NCI-H187 treated with DMSO at 0.1 percent for 48 hours (cell line): ENCODE results near the gene PKD2.
"Not testable (repeated sequence)": the region's sequence is repeated elsewhere in the genome, so short reads cannot be mapped to it uniquely, and the experiment has no call there.

Experiments used
- DNase-seq: peaks from one replicate; lab custom pipeline; 2025; lab: John Stamatoyannopoulos, UW

Gene PKD2

DNA sequence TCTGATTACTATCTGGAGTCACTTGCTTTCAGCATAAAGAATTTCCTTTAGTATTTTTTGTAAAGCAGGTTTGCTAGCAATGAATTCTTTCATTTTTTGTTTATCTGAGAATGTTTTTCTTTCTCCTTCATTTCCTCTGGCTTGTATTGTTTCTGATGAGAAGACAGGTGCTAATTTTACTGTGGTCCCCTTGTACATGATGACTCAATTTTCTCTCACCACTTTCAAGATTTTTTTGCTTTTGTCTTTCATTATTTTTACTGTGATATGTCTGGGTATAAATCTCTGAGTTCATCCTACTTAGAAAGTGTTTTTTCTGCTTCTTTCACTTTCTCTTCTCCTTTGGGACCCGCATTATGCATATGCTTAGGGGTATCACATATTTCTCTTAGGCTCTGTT, 62.6 kb downstream of the PKD2 start:
- no peak for DNase-seq

DNA sequence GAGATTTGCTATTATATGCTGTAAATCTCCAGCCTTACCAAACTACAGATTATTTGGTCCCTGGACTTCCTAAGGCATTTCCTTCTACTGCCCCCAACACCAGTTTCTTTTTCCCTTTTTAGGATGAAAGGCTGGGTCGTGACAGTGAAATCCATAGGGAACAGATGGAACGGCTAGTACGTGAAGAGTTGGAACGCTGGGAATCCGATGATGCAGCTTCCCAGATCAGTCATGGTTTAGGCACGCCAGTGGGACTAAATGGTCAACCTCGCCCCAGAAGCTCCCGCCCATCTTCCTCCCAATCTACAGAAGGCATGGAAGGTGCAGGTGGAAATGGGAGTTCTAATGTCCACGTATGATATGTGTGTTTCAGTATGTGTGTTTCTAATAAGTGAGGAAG, 67.9 kb downstream of the PKD2 start:
- no peak for DNase-seq

DNA sequence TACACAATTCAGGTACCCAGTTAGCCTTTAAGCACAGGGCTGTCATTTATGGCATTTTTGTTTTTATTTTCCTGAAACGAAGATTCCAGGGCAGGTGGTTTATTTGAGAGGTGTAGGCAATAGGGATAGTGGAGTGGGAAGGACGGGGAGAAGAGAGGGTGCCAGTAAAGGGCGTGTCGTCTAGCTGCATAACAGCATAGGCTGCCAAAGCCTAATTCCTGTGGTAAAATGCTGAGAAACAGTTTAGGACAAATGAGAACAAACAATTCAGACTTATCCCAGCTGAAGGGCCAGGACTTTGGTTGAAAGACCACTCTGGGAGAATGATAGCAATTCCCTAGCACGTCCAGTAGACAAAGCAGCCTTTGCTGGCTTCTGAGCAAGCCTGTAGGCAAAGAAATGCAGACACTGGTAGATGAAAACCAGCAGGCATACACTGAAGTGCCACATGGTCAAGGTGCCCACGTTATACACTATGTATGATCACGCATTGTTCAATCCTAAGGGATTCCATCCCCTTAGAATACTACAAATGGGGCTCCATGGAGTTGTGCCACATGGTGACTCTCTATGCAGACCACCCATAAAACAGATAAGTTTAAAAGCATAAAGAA, 70.6 kb downstream of the PKD2 start:
- DNase-seq, result no peak

DNA sequence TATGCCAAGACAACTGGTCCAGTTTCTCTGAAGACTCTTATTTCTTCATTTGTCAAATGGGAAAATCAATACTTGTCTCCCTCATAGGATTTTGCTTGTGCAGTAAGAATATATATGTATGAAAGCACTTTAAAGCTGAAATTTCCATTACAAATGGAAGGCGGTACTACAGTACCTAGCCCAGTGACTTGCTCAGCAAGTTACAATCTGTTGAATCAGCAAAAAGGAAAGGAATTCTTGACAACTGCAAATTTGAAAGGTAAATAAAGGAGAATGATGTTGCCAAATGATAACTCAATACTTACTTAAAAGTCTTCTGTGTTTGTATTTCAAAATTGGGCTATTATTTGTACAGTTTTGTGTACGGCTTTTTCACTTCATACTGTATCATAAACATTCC, 71.1 kb downstream of the PKD2 start:
- no peak for DNase-seq

DNA sequence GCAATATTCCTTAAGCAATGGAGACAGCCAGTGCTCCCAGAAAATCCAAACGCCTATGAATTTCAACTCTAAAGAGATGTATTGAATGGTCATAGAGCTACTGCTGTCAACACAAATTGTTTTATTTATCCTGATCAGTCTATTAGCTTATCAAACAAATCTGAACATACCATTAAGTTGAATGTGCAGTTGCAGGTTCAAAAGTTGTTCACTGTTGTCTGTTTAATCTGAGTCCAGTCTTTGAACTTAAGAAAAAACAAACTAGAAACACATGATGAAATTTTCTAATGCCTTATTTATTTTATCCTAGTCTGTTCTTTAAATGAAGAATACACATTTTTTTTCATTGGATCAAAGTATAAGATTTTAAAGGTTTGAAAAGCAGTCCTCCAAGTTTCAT, 73.2 kb downstream of the PKD2 start:
- no peak for DNase-seq

DNA sequence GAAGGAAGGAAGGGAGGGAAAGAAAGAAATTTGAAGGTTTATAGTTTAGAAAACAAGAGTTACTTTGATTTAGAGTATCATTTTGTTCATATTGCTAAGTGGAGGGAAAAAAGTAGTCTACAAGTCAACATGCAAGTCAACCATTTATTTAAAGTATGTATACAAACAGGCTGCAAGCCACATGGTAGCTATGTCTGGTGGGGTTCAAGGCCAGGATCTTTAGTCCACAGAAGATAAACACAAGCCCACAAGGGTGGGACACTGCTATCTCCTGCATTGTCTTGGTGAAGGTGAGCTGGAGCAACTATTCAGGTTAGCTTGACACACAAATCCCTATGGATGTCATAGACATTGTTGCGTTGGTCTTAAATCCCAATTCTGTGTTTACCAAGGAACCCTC, 79.6 kb downstream of the PKD2 start:
- DNase-seq, result no peak

DNA sequence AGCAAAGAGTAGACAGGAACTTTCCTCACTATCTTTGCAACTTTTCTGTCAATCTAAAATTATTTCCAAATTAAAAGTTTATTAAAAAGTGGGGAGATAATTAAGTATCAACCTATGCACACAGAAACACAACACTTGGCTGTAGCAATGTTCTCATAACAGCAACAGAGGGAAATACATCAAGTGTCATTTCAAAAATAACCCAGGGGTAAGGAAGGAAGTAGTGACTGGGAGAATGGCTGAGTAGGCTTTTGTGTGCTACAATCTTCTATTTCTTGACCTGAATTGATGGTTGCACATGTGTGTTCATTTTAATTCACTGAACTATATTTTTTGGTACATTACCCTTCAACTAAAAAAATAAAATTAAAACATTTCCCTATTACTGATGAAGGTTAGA, 83.5 kb downstream of the PKD2 start:
- DNase-seq, result no peak

DNA sequence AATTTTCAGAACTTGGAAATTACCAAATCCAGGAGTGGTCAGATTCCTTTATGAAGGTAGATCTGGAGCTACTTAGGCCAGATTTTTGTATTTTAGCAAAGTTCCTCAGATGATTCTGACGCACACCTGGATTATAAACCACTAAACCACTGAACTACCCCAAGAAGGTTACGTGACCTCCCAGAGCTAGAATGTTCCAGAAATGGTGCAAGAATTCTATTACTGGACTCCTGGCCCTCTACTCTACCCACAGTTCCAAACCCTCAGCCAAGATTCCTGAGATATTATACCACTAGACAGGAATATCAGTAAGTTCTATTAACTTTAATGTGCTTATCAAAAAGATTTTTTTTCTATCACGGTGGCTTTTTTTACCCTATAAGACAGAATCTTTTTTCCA, 83.9 kb downstream of the PKD2 start:
- DNase-seq, result no peak

DNA sequence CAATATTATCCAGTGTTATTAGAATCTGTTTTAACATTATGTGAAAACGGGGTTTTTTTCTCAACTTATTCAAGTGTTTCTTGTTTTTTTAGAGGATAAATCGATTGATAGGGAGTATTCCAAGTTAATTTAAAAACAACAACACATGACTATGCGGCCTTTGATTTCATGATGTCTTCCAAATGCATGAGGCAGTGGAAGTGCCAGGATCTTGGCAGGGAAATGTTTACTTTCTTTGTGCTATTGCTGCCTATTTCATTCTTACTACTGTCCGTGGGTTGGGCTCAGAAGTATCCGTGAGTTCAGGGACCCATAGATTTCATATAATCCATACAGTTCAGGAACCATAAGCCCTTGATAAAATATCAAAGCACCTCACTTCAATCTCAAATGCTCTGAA, 86.4 kb downstream of the PKD2 start:
- DNase-seq, result no peak

DNA sequence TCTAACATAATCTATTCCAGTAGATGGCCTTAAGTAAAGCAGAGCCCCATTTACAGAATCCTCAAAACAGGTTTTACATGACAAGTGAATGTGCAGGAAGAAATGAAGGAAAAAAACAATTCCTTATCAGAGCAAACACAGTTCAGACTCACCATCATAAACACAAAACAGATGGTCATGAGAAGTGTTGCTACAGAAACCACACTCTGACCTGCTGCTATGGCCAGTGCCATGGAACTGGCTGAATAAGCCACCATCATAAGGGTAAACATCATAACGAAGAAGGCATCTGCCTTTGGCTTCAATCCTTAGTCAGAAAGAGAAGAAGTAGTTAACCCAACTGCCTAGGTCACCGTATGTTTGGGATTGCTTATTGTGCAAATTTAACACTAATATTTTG, 89.9 kb downstream of the PKD2 start:
- no peak for DNase-seq

DNA sequence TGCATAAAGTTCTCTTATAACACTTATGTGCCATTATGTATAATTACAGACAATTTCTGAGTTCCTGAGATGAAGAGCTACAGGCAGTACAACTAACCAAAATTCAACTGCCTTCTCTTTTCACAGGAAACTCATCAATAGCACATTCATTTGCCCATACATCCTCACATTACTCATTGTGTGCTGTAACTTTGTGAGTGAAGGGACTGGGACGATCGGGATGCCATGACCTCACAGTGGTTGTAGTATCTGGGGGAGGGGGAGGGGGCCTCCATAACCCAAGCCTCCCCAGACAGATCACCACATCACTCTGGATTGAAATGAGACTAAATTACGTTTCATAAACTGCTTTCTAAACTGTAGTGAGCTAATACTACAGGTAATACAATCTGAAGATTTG, 90.3 kb downstream of the PKD2 start:
- no peak for DNase-seq

DNA sequence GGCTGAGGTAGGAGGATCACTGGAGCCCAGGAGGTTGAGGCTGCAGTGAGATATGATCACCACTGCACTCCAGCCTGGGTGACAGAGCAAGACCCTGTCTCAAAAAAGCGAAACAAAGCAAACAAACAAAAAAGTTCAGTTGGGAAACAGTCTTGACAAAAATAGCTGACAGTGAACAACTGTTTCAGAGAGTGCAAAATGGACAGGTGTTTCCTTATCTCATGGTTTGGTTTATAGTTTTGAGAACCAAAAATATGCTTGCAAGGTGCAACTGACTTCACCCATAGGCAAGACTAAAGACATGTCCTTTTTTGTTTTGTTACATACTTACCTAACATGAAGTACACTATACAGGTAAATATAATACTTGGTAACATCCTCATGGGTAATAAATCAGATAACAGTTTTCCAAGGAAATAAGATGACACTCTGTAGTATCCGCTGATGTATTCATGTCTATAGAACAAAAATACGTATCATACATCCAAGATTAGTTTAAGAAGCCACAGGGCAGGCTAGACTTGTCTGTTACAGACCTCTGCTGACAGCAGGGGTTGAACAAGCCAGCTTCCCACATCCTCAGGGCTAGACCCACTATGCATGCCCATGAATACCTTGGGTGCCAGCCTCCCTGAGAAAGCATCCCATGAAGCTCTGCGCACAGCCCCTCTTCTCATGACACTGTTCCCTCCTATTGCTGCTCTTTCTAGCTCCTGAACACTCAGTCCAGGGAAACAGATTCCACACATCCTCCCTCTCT, 91.7 kb downstream of the PKD2 start:
- DNase-seq, result no peak

DNA sequence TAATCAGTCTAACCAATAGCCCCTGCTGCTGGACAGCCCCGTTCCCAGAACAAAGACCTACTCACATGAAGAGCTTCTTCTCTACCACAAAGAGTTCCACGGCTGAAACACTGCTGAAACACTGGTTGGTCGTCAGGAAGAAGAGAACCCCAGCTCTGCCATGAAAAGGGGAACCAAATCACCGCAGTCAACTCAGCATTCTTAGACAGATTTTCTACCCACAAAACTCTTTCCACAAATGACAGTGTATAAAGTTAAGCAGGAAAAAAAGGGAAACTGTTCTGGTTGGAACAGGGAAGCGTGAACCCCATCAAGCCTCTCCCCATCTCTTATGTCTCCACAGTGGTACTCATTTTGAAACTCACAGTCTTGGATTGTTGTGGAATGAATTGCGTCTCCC, 93.7 kb downstream of the PKD2 start:
- no peak for DNase-seq

DNA sequence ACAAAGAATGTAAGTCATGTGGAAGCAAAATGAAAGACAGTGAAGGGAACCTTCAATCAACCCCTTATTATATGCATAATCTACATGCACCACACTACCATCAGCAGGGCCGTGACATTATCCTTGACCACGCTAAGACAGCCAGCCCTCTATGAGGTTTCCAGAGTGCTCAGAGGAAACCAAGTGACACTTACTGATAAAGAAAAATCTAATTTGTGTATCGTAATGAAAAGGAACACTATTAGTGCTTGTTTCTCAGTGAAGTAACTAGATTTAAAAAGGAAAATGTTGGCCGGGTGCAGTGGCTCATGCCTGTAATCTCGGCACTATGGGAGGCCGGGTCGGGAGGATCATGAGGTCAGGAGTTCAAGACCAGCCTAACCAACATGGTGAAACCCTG, 94.6 kb downstream of the PKD2 start:
- no peak for DNase-seq

DNA sequence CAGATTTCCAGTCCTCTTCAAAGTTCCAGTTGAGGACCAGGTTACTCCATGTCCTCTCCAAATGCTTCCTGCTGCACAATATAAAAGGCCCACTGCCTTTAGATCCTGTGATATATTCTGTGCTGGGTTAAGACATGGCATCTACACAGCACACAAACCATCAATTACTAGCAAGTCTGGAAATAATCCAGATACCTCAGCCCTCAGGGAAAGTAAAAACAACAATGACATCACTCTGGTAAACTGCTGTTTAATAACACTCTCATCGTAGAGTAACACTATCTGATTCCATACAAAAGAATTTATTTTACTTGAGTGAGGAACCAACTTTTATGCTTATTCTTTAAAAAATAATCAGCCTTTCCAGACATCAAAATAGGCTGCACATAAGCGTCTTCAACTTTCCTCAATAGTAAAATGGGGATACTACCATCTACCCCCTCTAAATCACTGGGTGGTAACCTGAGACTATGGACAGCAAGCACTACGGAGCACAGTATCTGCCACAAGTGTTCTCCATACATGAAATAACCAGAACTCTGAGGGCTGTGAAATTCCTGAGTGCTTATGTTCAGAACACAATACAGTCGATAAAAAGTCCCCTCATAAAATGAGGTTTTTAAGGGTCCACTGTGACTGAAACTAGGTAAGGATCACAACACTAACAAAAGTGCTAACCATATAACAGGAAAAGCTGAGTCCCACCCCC, 97.6 kb downstream of the PKD2 start:
- DNase-seq, result no peak

DNA sequence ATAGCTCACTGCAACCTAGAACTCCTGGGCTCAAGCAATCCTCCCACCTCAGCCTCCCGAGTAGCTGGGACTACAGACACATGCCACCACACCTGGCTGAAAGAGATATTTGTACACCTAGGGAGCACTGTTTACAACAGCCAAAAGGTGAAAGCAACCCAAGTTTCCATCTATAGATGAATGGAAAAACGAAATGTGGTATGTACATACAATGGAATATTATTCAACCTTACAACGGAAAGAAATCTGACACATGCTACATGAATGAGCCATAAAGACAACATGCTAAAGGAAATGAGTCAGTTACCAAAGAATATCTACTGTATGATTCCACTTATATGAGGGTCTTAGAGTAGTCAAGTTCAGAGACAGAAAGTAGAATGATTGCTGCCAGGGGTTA, 98.8 kb downstream of the PKD2 start:
- DNase-seq, result no peak

DNA sequence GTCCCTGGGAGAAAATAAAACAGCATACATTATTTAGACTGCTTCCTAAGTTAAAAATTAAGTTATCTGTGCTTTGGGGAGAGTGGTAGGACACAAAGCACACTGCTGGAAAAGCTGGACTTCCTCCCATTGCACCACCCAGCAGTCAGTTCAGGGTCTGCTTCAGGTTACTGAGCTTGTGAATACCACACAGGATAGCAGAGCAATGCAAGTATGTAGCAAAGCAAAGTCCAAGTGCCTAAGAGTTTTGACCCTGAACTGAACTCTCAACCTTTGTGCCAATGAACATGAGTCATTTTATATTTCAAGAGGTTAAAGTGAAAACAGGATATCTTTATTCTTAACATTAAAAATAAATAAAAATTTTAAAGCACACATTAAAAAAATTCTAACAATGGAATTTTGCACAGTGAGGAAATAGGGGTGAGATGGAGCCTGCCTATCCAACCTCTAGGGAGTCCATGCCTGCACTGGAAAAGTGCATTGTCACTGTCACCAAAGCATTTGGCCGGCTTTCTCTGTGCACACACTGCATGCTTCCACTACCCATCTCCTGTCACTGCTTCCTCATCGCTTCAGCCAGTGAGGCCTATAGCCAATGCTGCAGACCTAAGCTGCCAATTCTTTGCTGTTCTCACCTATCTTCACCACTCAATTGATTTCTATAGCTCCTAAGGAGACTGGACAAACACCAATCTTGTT, 100.1 kb downstream of the PKD2 start:
- no peak for DNase-seq

DNA sequence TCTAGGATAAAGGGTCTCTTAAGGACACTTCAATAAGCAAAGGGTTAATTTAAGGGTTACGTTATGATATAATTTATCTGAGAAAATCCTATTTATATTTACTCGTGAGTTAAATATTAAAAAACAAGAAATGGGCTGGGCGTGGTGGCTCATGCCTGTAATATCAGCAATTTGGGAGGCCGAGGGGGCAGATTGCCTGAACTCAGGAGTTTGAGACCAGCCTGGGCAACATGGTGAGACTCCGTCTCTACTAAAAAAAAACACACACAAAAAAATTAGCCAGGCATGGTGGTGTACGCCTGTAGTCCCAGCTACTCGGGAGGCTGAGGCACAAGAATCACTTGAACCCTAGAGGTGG, 100.7 kb downstream of the PKD2 start:
- not testable (repeated sequence) for DNase-seq

DNA sequence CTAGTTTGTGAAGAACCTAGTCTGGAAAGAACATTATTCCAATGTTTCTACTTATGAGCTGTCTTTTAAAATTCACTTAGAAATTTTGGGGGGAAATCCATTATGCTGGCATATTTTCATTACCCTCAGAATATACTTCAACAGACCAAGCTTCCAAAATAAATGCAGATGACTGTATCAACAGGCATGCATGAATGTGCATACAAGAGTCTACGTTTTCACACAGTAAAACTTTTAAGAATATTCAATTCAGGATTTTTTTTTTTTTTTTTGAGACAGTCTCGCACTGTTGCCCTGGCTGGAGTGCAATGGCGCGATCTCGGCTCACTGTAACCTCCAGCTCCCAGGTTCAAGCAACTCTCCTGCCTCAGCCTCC, 101.3 kb downstream of the PKD2 start:
- DNase-seq, result no peak

DNA sequence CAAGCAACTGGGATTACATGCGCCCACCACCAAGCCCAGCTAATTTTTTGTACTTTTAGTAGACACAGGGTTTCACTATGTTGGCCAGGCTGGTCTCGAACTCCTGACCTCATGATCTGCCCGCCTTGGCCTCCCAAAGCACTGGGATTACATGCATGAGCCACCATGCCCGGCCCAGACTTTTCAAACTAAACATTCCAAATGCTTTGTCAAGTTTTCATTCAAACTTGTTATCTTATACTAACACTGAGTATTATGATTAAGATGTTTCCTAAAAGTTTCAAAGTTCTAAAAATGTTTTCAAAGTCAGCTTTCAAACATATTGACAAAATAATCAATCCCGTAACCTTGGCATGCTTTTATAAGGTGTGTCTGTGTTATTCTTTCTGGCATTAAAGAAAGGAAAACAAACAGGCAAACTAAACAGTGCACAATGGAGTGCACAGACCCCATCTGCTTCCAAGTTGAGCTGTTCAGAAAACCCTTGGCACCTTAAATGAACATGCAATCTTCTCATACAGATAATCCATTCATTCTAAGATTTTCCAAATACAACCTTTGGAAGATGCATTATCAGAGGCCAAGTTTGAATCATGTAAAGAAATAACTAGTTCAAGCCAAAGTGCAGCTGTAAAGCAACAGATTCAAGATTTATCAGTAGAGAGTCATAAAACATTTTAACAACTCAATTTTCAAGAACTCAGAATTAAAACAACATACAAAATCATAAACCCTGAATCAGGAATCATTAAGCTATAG, 101.9 kb downstream of the PKD2 start:
- no peak for DNase-seq

DNA sequence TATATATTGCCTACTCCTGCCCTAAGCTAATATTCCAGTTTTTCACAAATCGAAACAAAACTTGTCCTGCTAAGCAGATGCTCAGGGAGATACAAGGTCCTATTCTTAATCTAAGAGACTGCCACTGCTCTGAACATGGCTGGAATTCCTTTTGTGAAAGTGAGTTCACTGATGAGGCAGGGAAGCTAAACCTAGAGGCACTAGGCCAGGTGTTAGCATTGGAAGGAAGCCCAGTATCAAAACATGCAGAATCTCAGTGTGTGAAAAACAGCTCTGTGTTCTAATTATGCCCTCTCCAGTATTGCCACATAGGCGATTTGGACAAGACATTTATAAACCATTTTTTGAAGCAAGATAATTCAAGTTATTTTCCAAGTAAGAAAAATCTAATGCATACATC, 103.4 kb downstream of the PKD2 start:
- DNase-seq, result no peak

DNA sequence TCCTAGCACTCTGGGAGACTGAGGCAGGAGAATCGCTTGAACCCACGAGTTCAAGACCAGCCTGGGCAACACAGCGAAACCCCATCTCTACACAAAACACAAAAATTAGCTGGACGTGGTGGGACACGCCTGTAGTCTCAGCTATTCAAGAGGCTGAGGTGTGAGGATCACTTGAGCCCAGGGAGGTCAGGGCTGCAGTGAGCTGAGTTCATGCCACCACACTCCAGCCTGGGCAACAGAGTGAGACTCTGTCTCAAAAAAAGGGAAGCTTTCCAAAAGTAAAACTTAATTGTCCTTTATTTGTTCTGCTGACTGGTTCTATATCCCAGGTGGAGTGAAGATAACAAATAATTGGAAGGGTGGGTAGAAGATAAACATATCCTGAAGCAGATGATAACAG, 105.4 kb downstream of the PKD2 start:
- no peak for DNase-seq
